Measurements from ENCODE around the gene AFF2.

GRCh38 chrX:148878371-148878770 lies 378.0 kb downstream of the AFF2 start:
- TF ChIP-seq, protein P1, sequence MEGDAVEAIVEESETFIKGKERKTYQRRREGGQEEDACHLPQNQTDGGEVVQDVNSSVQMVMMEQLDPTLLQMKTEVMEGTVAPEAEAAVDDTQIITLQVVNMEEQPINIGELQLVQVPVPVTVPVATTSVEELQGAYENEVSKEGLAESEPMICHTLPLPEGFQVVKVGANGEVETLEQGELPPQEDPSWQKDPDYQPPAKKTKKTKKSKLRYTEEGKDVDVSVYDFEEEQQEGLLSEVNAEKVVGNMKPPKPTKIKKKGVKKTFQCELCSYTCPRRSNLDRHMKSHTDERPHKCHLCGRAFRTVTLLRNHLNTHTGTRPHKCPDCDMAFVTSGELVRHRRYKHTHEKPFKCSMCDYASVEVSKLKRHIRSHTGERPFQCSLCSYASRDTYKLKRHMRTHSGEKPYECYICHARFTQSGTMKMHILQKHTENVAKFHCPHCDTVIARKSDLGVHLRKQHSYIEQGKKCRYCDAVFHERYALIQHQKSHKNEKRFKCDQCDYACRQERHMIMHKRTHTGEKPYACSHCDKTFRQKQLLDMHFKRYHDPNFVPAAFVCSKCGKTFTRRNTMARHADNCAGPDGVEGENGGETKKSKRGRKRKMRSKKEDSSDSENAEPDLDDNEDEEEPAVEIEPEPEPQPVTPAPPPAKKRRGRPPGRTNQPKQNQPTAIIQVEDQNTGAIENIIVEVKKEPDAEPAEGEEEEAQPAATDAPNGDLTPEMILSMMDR (IDR thresholded peaks at IDR 0.05), result no peak
- no peak for TF ChIP-seq POLR2A (IDR thresholded peaks at IDR 0.05)
